SH-SY5Y (cell line): Measurements from ENCODE around the gene CGNL1.

ENCODE experiments used
- GATA2 ChIP-seq: IDR thresholded peaks from 2 replicates; pipeline ENCODE4 v1.6.1; 2011; ENCODE audit warnings: mild to moderate bottlenecking, low read depth, low read length
- GATA3 ChIP-seq: IDR thresholded peaks from 2 replicates; pipeline ENCODE4 v1.6.1; 2011; ENCODE audit warnings: low read depth, mild to moderate bottlenecking, low read length, moderate library complexity

DNA sequence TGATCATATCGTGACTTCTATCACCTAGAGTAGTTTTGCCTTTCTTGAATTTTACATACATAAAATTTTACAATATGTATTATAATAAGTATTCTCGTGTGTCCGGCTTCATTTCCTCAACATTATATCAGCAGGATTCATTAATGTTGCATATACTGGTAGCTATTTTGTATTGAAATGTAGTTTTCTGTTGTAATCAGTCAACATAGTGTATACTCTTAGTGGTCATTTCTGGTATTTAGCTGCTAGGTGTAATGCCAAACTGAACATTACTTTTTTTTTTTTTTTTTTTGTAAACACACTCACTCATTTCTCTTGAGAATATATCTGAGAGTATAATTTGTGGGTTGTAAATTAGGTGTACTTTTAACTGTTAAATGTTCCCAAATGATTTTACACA lies 70.1 kb downstream of the CGNL1 start:
- TF ChIP-seq GATA2 (no peak), GATA3 (no peak)
